HEK293 (cell line): Measurements from ENCODE around the gene CCDC92.

Experiments
- CTCF ChIA-PET: fragments of 350-600 bp; formaldehyde crosslinking; extraction: SDS; loops from one replicate; lab custom pipeline; 2021; ENCODE audit warnings: antibody characterized with exemption; lab: Yijun Ruan, JAX
- POLR2A ChIA-PET: fragments of 300-600 bp; formaldehyde crosslinking; extraction: SDS; loops from one replicate; lab custom pipeline; 2020; ENCODE audit warnings: antibody characterized with exemption, inconsistent platforms; lab: Yijun Ruan, JAX
- H3K27ac ChIP-seq: fragments of 200-500 bp; sonication (Bioruptor generic); 2 replicates; pipeline ENCODE4 v1.5.1; 2014; ENCODE audit warnings: low read depth, low read length, control low read depth, inconsistent platforms; ENCODE audit errors: extremely low read depth
- H3K36me3 ChIP-seq, 2 experiments: fragments of 200-500 bp in 1 of 2; sonication (Bioruptor generic) in 1 of 2; 1 replicate in 1 of 2; 2 replicates in 1 of 2; pipeline ENCODE4 v1.5.1; 2014 to 2017; ENCODE audit warnings: inconsistent platforms in 2 of 2, low read length in 2 of 2; ENCODE audit not compliant: control insufficient read depth in 2 of 2, insufficient read depth in 1 of 2
- H3K4me1 ChIP-seq: fragments of 200-500 bp; sonication (Bioruptor generic); 2 replicates; pipeline ENCODE4 v1.5.1; 2014; ENCODE audit warnings: mild to moderate bottlenecking, low read length, inconsistent platforms; ENCODE audit not compliant: control insufficient read depth, insufficient read depth
- H3K4me3 ChIP-seq: 2 replicates; pipeline ENCODE4 v1.5.1; 2011; ENCODE audit warnings: low read depth, mild to moderate bottlenecking, control low read depth, low read length, moderate library complexity
- H3K9me3 ChIP-seq: fragments of 200-500 bp; sonication (Bioruptor generic); 2 replicates; pipeline ENCODE4 v1.5.1; 2014; ENCODE audit warnings: low read depth, low read length, inconsistent platforms; ENCODE audit not compliant: control insufficient read depth, insufficient read depth
- BCL11B ChIP-seq: fragments of 450-650 bp; formaldehyde crosslinking; IDR thresholded peaks from 2 replicates; pipeline ENCODE4 v1.5.1; 2016; ENCODE audit warnings: low read depth, missing biosample characterization, missing genetic modification characterization
- GLIS1 ChIP-seq: fragments of 450-650 bp; formaldehyde crosslinking; IDR thresholded peaks from 2 replicates; pipeline ENCODE4 v1.5.1; 2016; ENCODE audit warnings: missing biosample characterization, missing genetic modification characterization
- HOXD13 ChIP-seq: sonication (generic); formaldehyde crosslinking; IDR thresholded peaks from 2 replicates; pipeline ENCODE4 v1.8.0; 2022; ENCODE audit warnings: missing genetic modification reagents, borderline replicate concordance
- KLF7 ChIP-seq: fragments of 450-650 bp; formaldehyde crosslinking; IDR thresholded peaks from 2 replicates; pipeline ENCODE4 v1.5.1; 2016; ENCODE audit warnings: missing biosample characterization, missing genetic modification characterization, borderline replicate concordance
- RBAK ChIP-seq: fragments of 450-650 bp; formaldehyde crosslinking; IDR thresholded peaks from 2 replicates; pipeline ENCODE4 v1.5.1; 2016; ENCODE audit warnings: missing biosample characterization, missing genetic modification characterization
- SETDB1 ChIP-seq: IDR thresholded peaks from one replicate; pipeline ENCODE4 v1.6.1; 2017; ENCODE audit warnings: mild to moderate bottlenecking, low read length, moderate library complexity, mixed read lengths; ENCODE audit not compliant: insufficient read length
- WT1 ChIP-seq: fragments of 450-650 bp; formaldehyde crosslinking; IDR thresholded peaks from 2 replicates; pipeline ENCODE4 v1.5.1; 2016; ENCODE audit warnings: missing biosample characterization, missing genetic modification characterization
- ZBTB20 ChIP-seq: fragments of 450-650 bp; formaldehyde crosslinking; IDR thresholded peaks from 2 replicates; pipeline ENCODE4 v1.5.1; 2016; ENCODE audit warnings: missing biosample characterization, missing genetic modification characterization
- ZBTB44 ChIP-seq: fragments of 450-650 bp; IDR thresholded peaks from 2 replicates; pipeline ENCODE4 v1.5.1; 2018; ENCODE audit warnings: missing biosample characterization, mild to moderate bottlenecking, missing genetic modification characterization
- ZBTB48 ChIP-seq: fragments of 450-650 bp; formaldehyde crosslinking; IDR thresholded peaks from 2 replicates; pipeline ENCODE4 v1.5.1; 2016; ENCODE audit warnings: missing biosample characterization, missing genetic modification characterization
- ZBTB49 ChIP-seq: fragments of 450-650 bp; formaldehyde crosslinking; IDR thresholded peaks from 2 replicates; pipeline ENCODE4 v1.5.1; 2016; ENCODE audit warnings: missing biosample characterization, missing genetic modification characterization, low read depth
- ZNF211 ChIP-seq: fragments of 450-650 bp; formaldehyde crosslinking; IDR thresholded peaks from 2 replicates; pipeline ENCODE4 v1.5.1; 2016; ENCODE audit warnings: low read depth, missing biosample characterization, missing genetic modification characterization
- ZNF398 ChIP-seq: fragments of 450-650 bp; formaldehyde crosslinking; IDR thresholded peaks from 2 replicates; pipeline ENCODE4 v1.5.1; 2017; ENCODE audit warnings: missing biosample characterization, missing genetic modification characterization
- ZNF473 ChIP-seq: fragments of 450-650 bp; formaldehyde crosslinking; IDR thresholded peaks from 2 replicates; pipeline ENCODE4 v1.5.1; 2017; ENCODE audit warnings: missing biosample characterization, missing genetic modification characterization
- ZNF48 ChIP-seq: fragments of 450-650 bp; formaldehyde crosslinking; IDR thresholded peaks from 2 replicates; pipeline ENCODE4 v1.5.1; 2016; ENCODE audit warnings: missing biosample characterization, missing genetic modification characterization
- ZNF580 ChIP-seq: fragments of 450-650 bp; formaldehyde crosslinking; IDR thresholded peaks from 2 replicates; pipeline ENCODE4 v1.5.1; 2016; ENCODE audit warnings: missing biosample characterization, missing genetic modification characterization
- ZNF747 ChIP-seq: fragments of 450-650 bp; formaldehyde crosslinking; IDR thresholded peaks from 2 replicates; pipeline ENCODE4 v1.5.1; 2016; ENCODE audit warnings: missing biosample characterization, missing genetic modification characterization
- ZNF777 ChIP-seq: fragments of 450-650 bp; formaldehyde crosslinking; IDR thresholded peaks from 2 replicates; pipeline ENCODE4 v1.5.1; 2017; ENCODE audit warnings: missing biosample characterization, missing genetic modification characterization, borderline replicate concordance

The CCDC92 gene

GRCh38 chr12:124021007-124021406, 48.4 kb upstream of the CCDC92 start:
- ChIA-PET CTCF (no interaction called here), POLR2A (no interaction called here)
- H3K4me1 ChIP-seq: no peaks in the 10 kb centered on the region
- H3K36me3 ChIP-seq: no peaks in the 10 kb centered on the region
- H3K27ac ChIP-seq: no peak overlapping the region
- TF ChIP-seq GLIS1 (tag by site-specific recombination) (peak; percentile 30), HOXD13 (no peak)
- no peak overlapping the region for H3K4me3 ChIP-seq
- H3K9me3 ChIP-seq: no peaks in the 10 kb centered on the region

GRCh38 chr12:124020514-124020949, 47.9 kb upstream of the CCDC92 start:
- H3K9me3 ChIP-seq: no peaks in the 10 kb centered on the region
- no peak overlapping the region for H3K27ac ChIP-seq
- CTCF ChIA-PET: interaction anchor here (0.5 to 1.3 kb wide), 4 partner anchors 11 to 230 kb away, joined by 3 to 5 read pairs (median 4); no protein-coding TSS in a partner anchor
- H3K4me1 ChIP-seq: no peaks in the 10 kb centered on the region
- no peaks in the 10 kb centered on the region for H3K36me3 ChIP-seq
- POLR2A ChIA-PET: no interaction called here
- H3K4me3 ChIP-seq: no peak overlapping the region
- TF ChIP-seq KLF7 (tag by site-specific recombination) (no peak), ZBTB44 (no peak), ZBTB49 (tag by site-specific recombination) (no peak), SETDB1 (no peak), ZNF473 (tag by site-specific recombination) (no peak), ZNF211 (tag by site-specific recombination) (no peak), ZNF747 (no peak), WT1 (no peak), ZBTB20 (tag by site-specific recombination) (no peak), ZNF580 (no peak), BCL11B (no peak), ZBTB48 (no peak)
- TF ChIP-seq, all 188 proteins: peak for 0

- Histone ChIP-seq H3K9me3 (no peaks in the 10 kb centered on the region), H3K27ac (no peak overlapping the region), H3K4me3 (no peak overlapping the region), H3K4me1 (no peaks in the 10 kb centered on the region), H3K36me3 (peaks cover 0 to 4% of the 10 kb centered on the region in 2 experiments; a peak in 1 of 3 replicates)
- CTCF ChIA-PET: interaction anchor here (0.6 to 0.7 kb wide), 2 partner anchors 8 to 18 kb away, joined by 3 read pairs; no protein-coding TSS in a partner anchor
- POLR2A ChIA-PET: no interaction called here
- no peak for TF ChIP-seq ZNF48 (tag by site-specific recombination)
- no peak for TF ChIP-seq ZBTB20 (tag by site-specific recombination)
- no peak for TF ChIP-seq ZNF398 (tag by site-specific recombination)
- no peak for TF ChIP-seq RBAK (tag by site-specific recombination)
- no peak for TF ChIP-seq ZNF777
Measured at GRCh38 chr12:124019115-124019514, 46.5 kb upstream of the CCDC92 start.
